ENCODE measurements around the gene SP140L.

Gene SP140L

DNA sequence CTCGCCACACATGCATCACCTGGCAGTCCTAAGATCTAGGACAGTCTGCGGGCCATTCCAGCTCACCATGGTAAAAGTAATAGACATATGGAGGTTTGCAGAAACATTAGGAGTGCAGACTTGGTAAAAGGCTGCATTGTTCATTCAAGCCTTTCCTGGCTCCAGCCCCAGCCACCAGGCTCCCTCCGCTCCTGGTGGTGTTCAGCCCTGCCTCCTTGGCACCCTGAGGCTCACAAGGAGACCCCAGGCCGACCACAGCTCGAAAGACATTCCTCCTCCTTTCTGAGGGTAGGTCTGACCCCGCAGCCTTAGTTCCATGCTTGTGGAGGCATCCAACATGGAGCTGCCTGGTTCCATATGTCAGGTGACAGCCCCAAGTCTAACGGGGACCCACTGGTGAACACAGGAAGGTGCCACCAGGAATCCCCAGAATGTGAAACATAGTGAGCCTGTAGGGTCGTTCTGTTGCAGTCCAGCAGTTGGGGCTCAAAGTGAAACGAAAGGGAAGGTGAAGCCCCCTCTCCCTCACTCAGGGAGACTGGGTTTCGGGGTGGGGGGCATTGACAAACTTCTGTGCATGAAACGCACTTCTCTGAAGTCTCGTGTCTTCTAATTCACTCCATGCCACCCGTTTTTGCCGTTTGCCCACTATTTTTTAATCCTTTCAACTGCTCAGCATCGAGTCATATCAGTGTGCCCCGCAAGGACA lies 84.0 kb downstream of the SP140L start:
- TF ChIP-seq CTCF (IDR thresholded peaks at IDR 0.05): no peak
- no peak for TF ChIP-seq ZFX (IDR thresholded peaks at IDR 0.05; ENCODE audit: borderline replicate concordance)
- H3K27ac ChIP-seq: peak overlapping the region; percentile 55

- no peak for TF ChIP-seq CTCF (IDR thresholded peaks at IDR 0.05)
- no peak for TF ChIP-seq ZFX (IDR thresholded peaks at IDR 0.05; ENCODE audit: borderline replicate concordance)
- peak overlapping the region; percentile 55 for H3K27ac ChIP-seq
These were observed 84.8 kb downstream of the SP140L start for GRCh38 chr2:230411570-230412370.

- H3K27ac ChIP-seq: no peak overlapping the region; the same call in 1 of the 2 replicates
- no peak for TF ChIP-seq ZFX (IDR thresholded peaks at IDR 0.05; ENCODE audit: borderline replicate concordance)
- no peak for TF ChIP-seq CTCF (IDR thresholded peaks at IDR 0.05)
These were observed 85.3 kb downstream of the SP140L start for GRCh38 chr2:230412371-230412711.

DNA sequence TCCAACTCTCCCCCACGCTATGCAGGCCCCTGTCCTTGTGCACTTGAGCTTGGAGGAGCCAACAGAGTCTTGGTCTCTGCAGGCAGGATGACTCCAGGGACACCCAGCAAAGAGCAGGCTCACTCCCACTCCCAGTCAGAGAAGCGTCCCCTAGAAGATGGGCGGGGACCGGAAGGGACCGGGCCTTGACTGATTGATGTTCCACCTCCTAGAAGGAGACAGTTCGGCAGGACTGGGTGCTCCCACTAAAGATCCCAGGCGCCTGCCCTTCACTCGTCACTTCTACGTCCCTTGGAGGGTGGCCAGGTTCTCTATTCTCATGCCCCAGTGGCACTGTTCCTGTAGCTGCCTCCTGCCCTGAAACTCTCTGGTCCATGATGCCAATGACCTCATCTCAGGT lies 85.9 kb downstream of the SP140L start:
- TF ChIP-seq CTCF (IDR thresholded peaks at IDR 0.05) (no peak), ZFX (IDR thresholded peaks at IDR 0.05; ENCODE audit: borderline replicate concordance) (no peak)
- H3K27ac ChIP-seq: no peak overlapping the region

DNA sequence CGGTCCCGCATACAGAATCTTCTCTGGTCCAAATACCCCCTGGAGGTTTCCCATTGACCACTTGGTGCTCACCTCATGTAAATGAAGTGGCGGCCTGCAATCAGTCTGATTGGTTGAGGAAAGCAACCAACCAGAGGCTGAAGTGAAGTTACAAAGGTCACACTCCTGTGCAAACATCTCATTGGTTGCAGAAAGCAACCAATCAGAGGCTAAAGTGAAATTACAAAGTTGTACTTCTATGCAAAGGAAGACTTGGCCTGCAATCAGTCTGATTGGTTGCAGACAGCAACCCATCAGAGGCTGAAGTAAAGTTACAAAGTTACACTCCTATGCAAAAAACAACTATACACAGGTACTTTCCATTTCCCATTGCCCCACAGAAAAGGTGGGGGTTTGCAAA lies 86.5 kb downstream of the SP140L start:
- no peak overlapping the region for H3K27ac ChIP-seq
- TF ChIP-seq ZFX (IDR thresholded peaks at IDR 0.05; ENCODE audit: borderline replicate concordance): no peak
- no peak for TF ChIP-seq CTCF (IDR thresholded peaks at IDR 0.05)

GRCh38 chr2:230414302-230414701 lies 87.3 kb downstream of the SP140L start:
- H3K27ac ChIP-seq: no peak overlapping the region
- TF ChIP-seq CTCF (IDR thresholded peaks at IDR 0.05) (no peak), ZFX (IDR thresholded peaks at IDR 0.05; ENCODE audit: borderline replicate concordance) (no peak)
